Esophagus squamous epithelium (tissue), 4 donors: Measurements from ENCODE around the gene EXOC1L.
"Not testable (repeated sequence)": the region's sequence is repeated elsewhere in the genome, so short reads cannot be mapped to it uniquely, and the experiment has no call there.

Experiments
- CTCF ChIP-seq, 6 experiments: fragments of 450-650 bp in 4 of 6; fragments of 200-600 bp in 2 of 6; sonication (generic) in 2 of 6; IDR thresholded peaks; one replicate each; pipeline ENCODE4 v1.5.1; 2016 to 2019; ENCODE audit warnings: antibody characterized with exemption in 6 of 6, mild to moderate bottlenecking in 4 of 6, moderate library complexity in 4 of 6
- POLR2A ChIP-seq, 4 donors: fragments of 450-650 bp; IDR thresholded peaks; one replicate each; pipeline ENCODE4 v1.6.1; 2017; ENCODE audit warnings: antibody characterized with exemption in 4 of 4, mild to moderate bottlenecking in 4 of 4, moderate library complexity in 3 of 4

- TF ChIP-seq CTCF, POLR2A (IDR thresholded peaks at IDR 0.05): not testable (repeated sequence)
Measured at GRCh38 chr4:55842312-55842711, 22.7 kb downstream of the EXOC1L start.
